Tibial artery (tissue), 4 donors: ENCODE measurements around the gene RAB44.

Experiments
- DNase-seq, 2 donors: peaks; one replicate each; pipeline ENCODE4 v3.0.0-alpha.2; 2019
- H3K27ac ChIP-seq, 2 donors: fragments of 200-600 bp; sonication (generic) in 1 of 2; 1 replicate in 1 of 2; 2 replicates in 1 of 2; pipeline ENCODE4 v1.5.1; 2018 to 2019; ENCODE audit warnings: mild to moderate bottlenecking in 1 of 2
- H3K27me3 ChIP-seq, 2 donors: fragments of 200-600 bp; sonication (generic) in 1 of 2; one replicate each; pipeline versions ENCODE4 v1.5.1 to v1.6.0; 2016 to 2019
- H3K36me3 ChIP-seq, 3 donors: fragments of 200-600 bp; sonication (generic) in 2 of 3; one replicate each; pipeline ENCODE4 v1.5.1; 2016 to 2019; ENCODE audit warnings: mild to moderate bottlenecking in 2 of 3
- H3K4me1 ChIP-seq, 4 donors: fragments of 200-600 bp; sonication (generic) in 2 of 4; 1 replicate in 3 of 4; 2 replicates in 1 of 4; pipeline ENCODE4 v1.5.1; 2016 to 2019
- H3K4me3 ChIP-seq, 2 donors: fragments of 200-600 bp; sonication (generic) in 1 of 2; 1 replicate in 1 of 2; 2 replicates in 1 of 2; pipeline ENCODE4 v1.5.1; 2018 to 2019; ENCODE audit warnings: mild to moderate bottlenecking in 2 of 2
- H3K9me3 ChIP-seq, 3 donors: fragments of 200-600 bp; sonication (generic) in 1 of 3; one replicate each; pipeline ENCODE4 v1.5.1; 2016 to 2019
- CTCF ChIP-seq, 2 experiments: fragments of 200-600 bp in 1 of 2; fragments of 450-650 bp in 1 of 2; IDR thresholded peaks; one replicate each; pipeline ENCODE4 v1.5.1; 2017 to 2019; ENCODE audit warnings: antibody characterized with exemption in 2 of 2, mild to moderate bottlenecking in 1 of 2, moderate library complexity in 1 of 2
- intact Hi-C: fragments of 100-400 bp; cut with DNase I; formaldehyde crosslinking; loops from one replicate; pipeline ENCODE4 v1.15.0; 2023; ENCODE audit warnings: low total_unique reads

Gene RAB44

GRCh38 chr6:36781669-36782068, 84.0 kb downstream of the RAB44 start:
- H3K9me3 ChIP-seq = no peaks in the 10 kb centered on the region
- no peaks in the 10 kb centered on the region for H3K36me3 ChIP-seq
- no peak overlapping the region for H3K27ac ChIP-seq
- TF ChIP-seq CTCF (IDR thresholded peaks at IDR 0.05) = no peak
- H3K4me1 ChIP-seq = no peaks in the 10 kb centered on the region
- H3K27me3 ChIP-seq = peaks cover 0 to 19% of the 10 kb centered on the region in 2 donors
- intact Hi-C loops = no loop called here
- DNase-seq = no peak
- no peak overlapping the region for H3K4me3 ChIP-seq
